HFF-Myc (cell line): ENCODE data around the gene DDX41.
"Not testable (repeated sequence)": the region's sequence is repeated elsewhere in the genome, so short reads cannot be mapped to it uniquely, and the experiment has no call there.

Experiments used
- DNase-seq: peaks from one replicate; pipeline ENCODE4 v3.0.0-alpha.2; 2011; ENCODE audit warnings: low read depth; ENCODE audit errors: extremely low read depth
- H3K4me3 ChIP-seq: replicated peaks from 2 replicates; pipeline ENCODE4 v1.5.1; 2011; ENCODE audit warnings: low read depth, mild to moderate bottlenecking, control low read depth, low read length
- CTCF ChIP-seq: IDR thresholded peaks from 2 replicates; pipeline ENCODE4 v1.5.1; 2012; ENCODE audit warnings: mild to moderate bottlenecking, low read depth, low read length, control low read depth; ENCODE audit errors: missing control alignments

DDX41 gene

GRCh38 chr5:177537389-177538361, 20.9 kb upstream of the DDX41 start:
- DNase-seq: no peak

GRCh38 chr5:177536386-177536785, 19.6 kb upstream of the DDX41 start:
- no peak overlapping the region for H3K4me3 ChIP-seq
- no peak for DNase-seq
- no peak for TF ChIP-seq CTCF

More at GRCh38 chr5:177537389-177538361, 20.9 kb upstream of the DDX41 start:
- no peak for TF ChIP-seq CTCF
- H3K4me3 ChIP-seq: no peak overlapping the region

DNA sequence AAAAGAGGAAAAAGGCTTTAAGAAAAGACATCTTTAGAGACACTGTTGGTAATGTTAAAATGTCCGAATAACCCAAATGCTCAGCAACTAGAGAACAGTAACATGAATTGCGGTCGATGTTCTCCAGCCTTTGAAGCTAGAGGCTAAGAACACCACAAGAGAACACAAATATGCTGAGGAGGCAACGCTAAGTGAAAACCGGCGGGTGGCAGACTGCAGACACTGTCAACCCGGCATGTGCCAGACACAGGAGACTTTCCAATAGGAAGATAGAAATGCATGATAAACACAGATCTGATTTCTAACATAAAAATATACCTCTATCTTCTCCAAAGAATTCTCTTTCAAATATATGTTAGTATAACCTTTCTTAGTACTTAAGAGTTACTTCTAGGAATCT, 18.4 kb upstream of the DDX41 start:
- no peak overlapping the region for H3K4me3 ChIP-seq
- no peak for TF ChIP-seq CTCF
- DNase-seq: no peak

- H3K4me3 ChIP-seq, DNase-seq: not testable (repeated sequence)
These were observed 17.7 kb upstream of the DDX41 start for GRCh38 chr5:177534433-177534832.

DNA sequence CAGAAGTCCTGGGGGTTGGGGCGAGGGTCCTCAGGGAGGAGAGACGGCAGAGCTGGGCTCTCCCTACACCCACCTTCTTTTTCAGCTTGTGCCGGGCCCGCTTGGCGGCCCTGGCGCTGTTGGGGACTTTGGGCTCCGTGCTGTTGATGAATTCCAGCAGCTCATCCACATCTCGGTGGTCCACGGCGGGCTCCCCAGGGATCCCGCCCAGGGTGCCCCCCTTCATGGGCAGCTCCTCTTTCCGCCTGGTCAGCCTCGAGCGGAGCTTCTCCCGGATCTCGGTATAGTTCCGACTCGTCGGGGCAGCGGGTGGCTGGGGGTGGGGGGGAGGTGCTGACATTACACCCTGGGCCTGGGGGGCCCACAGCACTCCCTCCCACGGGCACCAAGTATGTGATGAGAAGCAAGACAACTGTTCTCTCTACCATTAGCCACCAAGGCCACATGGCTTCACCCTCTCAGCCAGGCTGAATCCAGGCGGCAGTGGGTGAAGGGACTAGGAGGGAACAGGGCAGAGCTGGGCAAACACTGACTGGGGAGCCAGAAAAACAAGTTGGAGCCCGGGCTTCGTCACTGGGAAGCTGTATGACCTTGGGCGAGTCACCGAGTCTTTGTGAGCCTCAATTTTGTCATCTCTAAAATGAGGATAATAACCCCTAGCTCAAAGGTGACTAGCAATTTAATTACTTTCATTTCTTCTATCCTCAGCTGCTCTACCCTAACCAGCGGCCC, 14.6 kb upstream of the DDX41 start:
- DNase-seq: no peak
- no peak for TF ChIP-seq CTCF
- H3K4me3 ChIP-seq: no peak overlapping the region

DNA sequence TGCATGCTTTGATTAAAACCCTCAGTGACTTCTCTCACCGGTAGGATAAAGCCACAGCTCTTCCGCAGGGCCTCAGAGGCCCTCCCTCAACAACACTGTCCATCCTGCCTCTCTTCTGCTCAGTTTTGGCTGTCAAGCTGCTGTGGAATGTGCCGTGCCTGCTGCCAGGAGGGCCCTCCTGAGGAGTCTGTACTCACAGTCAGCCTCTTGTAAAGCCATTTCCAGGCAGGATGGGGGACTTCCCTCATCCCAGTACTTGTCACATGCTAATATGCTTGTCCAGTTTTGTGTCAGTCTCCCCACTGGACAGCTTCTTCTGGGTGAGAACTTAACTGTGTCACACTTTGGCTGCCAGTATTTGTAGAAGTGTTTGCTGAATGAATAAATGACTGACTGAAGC, 13.9 kb upstream of the DDX41 start:
- TF ChIP-seq CTCF: no peak
- no peak overlapping the region for H3K4me3 ChIP-seq
- no peak for DNase-seq
